NCI-H510A (cell line): ENCODE data around the gene CD300E.

ENCODE experiments used
- DNase-seq: peaks from one replicate; lab custom pipeline; 2025; lab: John Stamatoyannopoulos, UW

The CD300E gene

GRCh38 chr17:74566132-74566753 is 57.3 kb downstream of the CD300E start:
- DNase-seq: no peak

- no peak for DNase-seq
Measured at GRCh38 chr17:74565126-74565525, 58.4 kb downstream of the CD300E start.

- no peak for DNase-seq
Measured at GRCh38 chr17:74563358-74563757, 60.2 kb downstream of the CD300E start.

GRCh38 chr17:74561586-74561985 is 62.0 kb downstream of the CD300E start:
- no peak for DNase-seq
